Kasumi-1 (cell line): ENCODE results near the gene BANP.
"Not testable (repeated sequence)": the region's sequence is repeated elsewhere in the genome, so short reads cannot be mapped to it uniquely, and the experiment has no call there.

ENCODE experiments used
- DNase-seq, 2 experiments: peaks; one replicate each; lab custom pipeline; 2025; lab: John Stamatoyannopoulos, UW

The BANP gene

GRCh38 chr16:88087517-88087877 is 136.3 kb downstream of the BANP start:
- DNase-seq, result no peak

- DNase-seq, result no peak
These were observed 136.9 kb downstream of the BANP start for GRCh38 chr16:88088161-88088581.

- not testable (repeated sequence) for DNase-seq
These were observed 137.4 kb downstream of the BANP start for GRCh38 chr16:88088611-88089010.

GRCh38 chr16:88089071-88089470 is 137.8 kb downstream of the BANP start:
- DNase-seq, result not testable (repeated sequence)

- DNase-seq, result peak; percentile 2 to 14
These were observed 138.6 kb downstream of the BANP start for GRCh38 chr16:88089632-88090376.

GRCh38 chr16:88090377-88091175 is 139.3 kb downstream of the BANP start:
- not testable (repeated sequence) for DNase-seq

GRCh38 chr16:88091221-88091971 is 140.2 kb downstream of the BANP start:
- not testable (repeated sequence) for DNase-seq

GRCh38 chr16:88091972-88092302 is 140.7 kb downstream of the BANP start:
- not testable (repeated sequence) for DNase-seq

- not testable (repeated sequence) for DNase-seq
These were observed 141.7 kb downstream of the BANP start for GRCh38 chr16:88092791-88093555.

GRCh38 chr16:88093556-88094252 is 142.5 kb downstream of the BANP start:
- not testable (repeated sequence) for DNase-seq

- DNase-seq, result not testable (repeated sequence)
These were observed 143.0 kb downstream of the BANP start for GRCh38 chr16:88094253-88094575.

GRCh38 chr16:88094900-88095299 is 143.7 kb downstream of the BANP start:
- not testable (repeated sequence) for DNase-seq

- not testable (repeated sequence) for DNase-seq
These were observed 145.4 kb downstream of the BANP start for GRCh38 chr16:88096659-88097058.

- DNase-seq, result not testable (repeated sequence)
These were observed 147.7 kb downstream of the BANP start for GRCh38 chr16:88098731-88099562.

- DNase-seq, result no peak
These were observed 148.3 kb downstream of the BANP start for GRCh38 chr16:88099563-88099890.

GRCh38 chr16:88099956-88100355 is 148.7 kb downstream of the BANP start:
- DNase-seq, result not testable (repeated sequence)

GRCh38 chr16:88100801-88101622 is 149.8 kb downstream of the BANP start:
- DNase-seq, result not testable (repeated sequence)

GRCh38 chr16:88101623-88102105 is 150.4 kb downstream of the BANP start:
- not testable (repeated sequence) for DNase-seq

- DNase-seq, result no peak
These were observed 151.4 kb downstream of the BANP start for GRCh38 chr16:88102597-88102996.
